Suprapubic skin (tissue), 3 donors: ENCODE data around the gene HHAT.

ENCODE experiments used
- CTCF ChIP-seq, 2 donors: fragments of 200-600 bp in 1 of 2; fragments of 450-650 bp in 1 of 2; sonication (generic) in 1 of 2; IDR thresholded peaks; one replicate each; pipeline ENCODE4 v1.5.1; 2016 to 2019; ENCODE audit warnings: antibody characterized with exemption in 2 of 2, mild to moderate bottlenecking in 1 of 2, moderate library complexity in 1 of 2
- EP300 ChIP-seq: sonication (generic); formaldehyde crosslinking; IDR thresholded peaks from one replicate; pipeline ENCODE4 v1.6.1; 2017; ENCODE audit warnings: antibody characterized with exemption

- TF ChIP-seq EP300 (no peak), CTCF (IDR thresholded peaks at IDR 0.05) (no peak)
Observed at GRCh38 chr1:210467440-210468043, 138.8 kb downstream of the HHAT start.
